ENCODE results near the gene RESP18. TPM values are rescaled to one million over a fixed set of nuclear protein-coding genes. Genes with fewer than 3 reads are reported as not detected.
A peak's percentile ranks its signal among the peaks of the same experiment; 100 is the strongest.

Gene RESP18
- total and polyA plus RNA-seq, 5 donors from 2014 or later, result not detected

GRCh38 chr2:219296142-219296541 lies 36.4 kb downstream of the RESP18 start:
- H3K27me3 ChIP-seq (ENCODE audit: control insufficient read depth, insufficient read depth, low read length), result no peaks in the 10 kb centered on the region
- peaks cover 16% of the 10 kb centered on the region for H3K4me1 ChIP-seq (ENCODE audit: control insufficient read depth, insufficient read depth, low read length, poor library complexity, severe bottlenecking)
- H3K27ac ChIP-seq (ENCODE audit: insufficient read depth, low read length, poor library complexity, severe bottlenecking), result no peak overlapping the region
- Mint-ChIP-seq H3K4me3 (no peak overlapping the region), H3K9me3 (no peaks in the 10 kb centered on the region), H3K27me3 (peaks cover 39% of the 10 kb centered on the region), H3K36me3 (no peaks in the 10 kb centered on the region), H3K4me1 (peaks cover 0 to 29% (median 5%) of the 10 kb centered on the region in 4 donors), H3K27ac (no peak overlapping the region)
- H3K4me3 ChIP-seq (ENCODE audit: low read depth, low read length), result no peak overlapping the region
- DNase-seq (no peak), ATAC-seq (ENCODE audit: low read depth in 2 of 2) (no peak)
- H3K9me3 ChIP-seq (ENCODE audit: control insufficient read depth in 2 of 2, low read length in 2 of 2), result no peaks in the 10 kb centered on the region
- H3K36me3 ChIP-seq (ENCODE audit: control insufficient read depth, insufficient read depth, low read length), result no peaks in the 10 kb centered on the region

- Histone ChIP-seq H3K27ac (ENCODE audit: insufficient read depth, low read length, poor library complexity, severe bottlenecking) (peak overlapping the region; percentile 59), H3K36me3 (ENCODE audit: control insufficient read depth, insufficient read depth, low read length) (no peaks in the 10 kb centered on the region), H3K27me3 (ENCODE audit: control insufficient read depth, insufficient read depth, low read length) (no peaks in the 10 kb centered on the region), H3K4me3 (ENCODE audit: low read depth, low read length) (no peak overlapping the region), H3K9me3 (ENCODE audit: control insufficient read depth in 2 of 2, low read length in 2 of 2) (no peaks in the 10 kb centered on the region), H3K4me1 (ENCODE audit: control insufficient read depth, insufficient read depth, low read length, poor library complexity, severe bottlenecking) (peaks cover 16% of the 10 kb centered on the region)
- Mint-ChIP-seq H3K27ac (peak overlapping the region in 2 of 3 donors; percentile 68 to 82), H3K4me3 (peak overlapping the region in 3 of 4 donors; percentile 80 to 88 (median 87)), H3K27me3 (peaks cover 25% of the 10 kb centered on the region), H3K9me3 (no peaks in the 10 kb centered on the region), H3K36me3 (no peaks in the 10 kb centered on the region), H3K4me1 (peaks cover 0 to 29% (median 5%) of the 10 kb centered on the region in 4 donors)
- peak; percentile 82 to 92 (median 88) for DNase-seq
- ATAC-seq (ENCODE audit: low read depth in 2 of 2), result peak; percentile 95 to 97
These were observed 37.9 kb downstream of the RESP18 start for GRCh38 chr2:219294356-219295351.

- Mint-ChIP-seq H3K4me3 (peak overlapping the region in 3 of 4 donors; percentile 54 to 88 (median 80)), H3K9me3 (no peaks in the 10 kb centered on the region), H3K27ac (no peak overlapping the region), H3K27me3 (peaks cover 21% of the 10 kb centered on the region), H3K36me3 (no peaks in the 10 kb centered on the region), H3K4me1 (peaks cover 0 to 25% (median 5%) of the 10 kb centered on the region in 4 donors)
- no peak overlapping the region for H3K27ac ChIP-seq (ENCODE audit: insufficient read depth, low read length, poor library complexity, severe bottlenecking)
- no peaks in the 10 kb centered on the region for H3K9me3 ChIP-seq (ENCODE audit: control insufficient read depth in 2 of 2, low read length in 2 of 2)
- no peaks in the 10 kb centered on the region for H3K36me3 ChIP-seq (ENCODE audit: control insufficient read depth, insufficient read depth, low read length)
- H3K4me3 ChIP-seq (ENCODE audit: low read depth, low read length), result no peak overlapping the region
- no peaks in the 10 kb centered on the region for H3K27me3 ChIP-seq (ENCODE audit: control insufficient read depth, insufficient read depth, low read length)
- no peak for ATAC-seq (ENCODE audit: low read depth in 2 of 2)
- no peak for DNase-seq
- H3K4me1 ChIP-seq (ENCODE audit: control insufficient read depth, insufficient read depth, low read length, poor library complexity, severe bottlenecking), result peaks cover 13% of the 10 kb centered on the region
These were observed 38.8 kb downstream of the RESP18 start for GRCh38 chr2:219293736-219294231.

- peaks cover 14% of the 10 kb centered on the region for H3K27me3 Mint-ChIP-seq
- H3K36me3 ChIP-seq (ENCODE audit: control insufficient read depth, insufficient read depth, low read length), result no peaks in the 10 kb centered on the region
- DNase-seq, result no peak
- no peak overlapping the region for H3K4me3 ChIP-seq (ENCODE audit: low read depth, low read length)
- peak overlapping the region in 1 of 4 donors; percentile 56 for H3K4me3 Mint-ChIP-seq
- no peaks in the 10 kb centered on the region for H3K27me3 ChIP-seq (ENCODE audit: control insufficient read depth, insufficient read depth, low read length)
- no peaks in the 10 kb centered on the region for H3K36me3 Mint-ChIP-seq
- ATAC-seq (ENCODE audit: low read depth in 2 of 2), result no peak
- H3K9me3 ChIP-seq (ENCODE audit: control insufficient read depth in 2 of 2, low read length in 2 of 2), result no peaks in the 10 kb centered on the region
- no peaks in the 10 kb centered on the region for H3K9me3 Mint-ChIP-seq
- peaks cover 12% of the 10 kb centered on the region for H3K4me1 ChIP-seq (ENCODE audit: control insufficient read depth, insufficient read depth, low read length, poor library complexity, severe bottlenecking)
- peak overlapping the region in 1 of 3 donors; percentile 26 for H3K27ac Mint-ChIP-seq
- H3K27ac ChIP-seq (ENCODE audit: insufficient read depth, low read length, poor library complexity, severe bottlenecking), result no peak overlapping the region
- H3K4me1 Mint-ChIP-seq, result peaks cover 0 to 22% (median 5%) of the 10 kb centered on the region in 4 donors
These were observed 39.9 kb downstream of the RESP18 start for GRCh38 chr2:219292616-219293015.

GRCh38 chr2:219291910-219292490 lies 40.5 kb downstream of the RESP18 start:
- Histone ChIP-seq H3K36me3 (ENCODE audit: control insufficient read depth, insufficient read depth, low read length) (no peaks in the 10 kb centered on the region), H3K4me1 (ENCODE audit: control insufficient read depth, insufficient read depth, low read length, poor library complexity, severe bottlenecking) (peaks cover 12% of the 10 kb centered on the region), H3K9me3 (ENCODE audit: control insufficient read depth in 2 of 2, low read length in 2 of 2) (no peaks in the 10 kb centered on the region), H3K27me3 (ENCODE audit: control insufficient read depth, insufficient read depth, low read length) (no peaks in the 10 kb centered on the region), H3K27ac (ENCODE audit: insufficient read depth, low read length, poor library complexity, severe bottlenecking) (no peak overlapping the region), H3K4me3 (ENCODE audit: low read depth, low read length) (no peak overlapping the region)
- Mint-ChIP-seq H3K36me3 (no peaks in the 10 kb centered on the region), H3K9me3 (no peaks in the 10 kb centered on the region), H3K27me3 (peaks cover 11% of the 10 kb centered on the region), H3K27ac (no peak overlapping the region), H3K4me3 (no peak overlapping the region), H3K4me1 (peaks cover 0 to 16% (median 5%) of the 10 kb centered on the region in 4 donors)
- DNase-seq (no peak), ATAC-seq (ENCODE audit: low read depth in 2 of 2) (no peak)

- no peak for DNase-seq
- Mint-ChIP-seq H3K4me1 (peaks cover 0 to 14% (median 5%) of the 10 kb centered on the region in 4 donors), H3K4me3 (no peak overlapping the region), H3K27ac (no peak overlapping the region), H3K36me3 (no peaks in the 10 kb centered on the region), H3K9me3 (no peaks in the 10 kb centered on the region), H3K27me3 (peaks cover 11% of the 10 kb centered on the region)
- no peaks in the 10 kb centered on the region for H3K9me3 ChIP-seq (ENCODE audit: control insufficient read depth in 2 of 2, low read length in 2 of 2)
- H3K4me1 ChIP-seq (ENCODE audit: control insufficient read depth, insufficient read depth, low read length, poor library complexity, severe bottlenecking), result peaks cover 12% of the 10 kb centered on the region
- no peak overlapping the region for H3K27ac ChIP-seq (ENCODE audit: insufficient read depth, low read length, poor library complexity, severe bottlenecking)
- ATAC-seq (ENCODE audit: low read depth in 2 of 2), result no peak
- no peaks in the 10 kb centered on the region for H3K27me3 ChIP-seq (ENCODE audit: control insufficient read depth, insufficient read depth, low read length)
- no peak overlapping the region for H3K4me3 ChIP-seq (ENCODE audit: low read depth, low read length)
- H3K36me3 ChIP-seq (ENCODE audit: control insufficient read depth, insufficient read depth, low read length), result no peaks in the 10 kb centered on the region
These were observed 41.1 kb downstream of the RESP18 start for GRCh38 chr2:219291394-219291793.

- no peaks in the 10 kb centered on the region for H3K9me3 ChIP-seq (ENCODE audit: control insufficient read depth in 2 of 2, low read length in 2 of 2)
- ATAC-seq (ENCODE audit: low read depth in 2 of 2), result no peak
- Mint-ChIP-seq H3K36me3 (no peaks in the 10 kb centered on the region), H3K27ac (no peak overlapping the region), H3K9me3 (no peaks in the 10 kb centered on the region), H3K4me1 (peaks cover 0 to 9% (median 1%) of the 10 kb centered on the region in 4 donors), H3K4me3 (peak overlapping the region in 1 of 4 donors; percentile 32), H3K27me3 (peaks cover 6% of the 10 kb centered on the region)
- H3K27me3 ChIP-seq (ENCODE audit: control insufficient read depth, insufficient read depth, low read length), result no peaks in the 10 kb centered on the region
- no peak for DNase-seq
- H3K36me3 ChIP-seq (ENCODE audit: control insufficient read depth, insufficient read depth, low read length), result peaks cover 2% of the 10 kb centered on the region
- no peak overlapping the region for H3K27ac ChIP-seq (ENCODE audit: insufficient read depth, low read length, poor library complexity, severe bottlenecking)
- H3K4me1 ChIP-seq (ENCODE audit: control insufficient read depth, insufficient read depth, low read length, poor library complexity, severe bottlenecking), result peaks cover 12% of the 10 kb centered on the region
- H3K4me3 ChIP-seq (ENCODE audit: low read depth, low read length), result no peak overlapping the region
These were observed 42.0 kb downstream of the RESP18 start for GRCh38 chr2:219290381-219291171.
